ENCODE measurements around the gene BCAR3.
"Not testable (repeated sequence)": the region's sequence is repeated elsewhere in the genome, so short reads cannot be mapped to it uniquely, and the experiment has no call there.

The BCAR3 gene

GRCh38 chr1:93667642-93668041, 14.0 kb downstream of the BCAR3 start:
- FAIRE-seq = no peak

GRCh38 chr1:93666613-93667384, 14.8 kb downstream of the BCAR3 start:
- FAIRE-seq = no peak

GRCh38 chr1:93665015-93665414, 16.6 kb downstream of the BCAR3 start:
- no peak for FAIRE-seq

GRCh38 chr1:93663208-93663614, 18.4 kb downstream of the BCAR3 start:
- FAIRE-seq = no peak

GRCh38 chr1:93662481-93663207, 19.0 kb downstream of the BCAR3 start:
- no peak for FAIRE-seq

- no peak for FAIRE-seq
Observed at GRCh38 chr1:93661829-93662474, 19.7 kb downstream of the BCAR3 start.

GRCh38 chr1:93661341-93661740, 20.3 kb downstream of the BCAR3 start:
- not testable (repeated sequence) for FAIRE-seq

GRCh38 chr1:93659822-93660503, 21.7 kb downstream of the BCAR3 start:
- no peak for FAIRE-seq

GRCh38 chr1:93658188-93658587, 23.4 kb downstream of the BCAR3 start:
- FAIRE-seq = no peak

- no peak for FAIRE-seq
Observed at GRCh38 chr1:93656491-93656890, 25.1 kb downstream of the BCAR3 start.

GRCh38 chr1:93653656-93654055, 28.0 kb downstream of the BCAR3 start:
- no peak for FAIRE-seq

- FAIRE-seq = no peak
Observed at GRCh38 chr1:93652323-93652949, 29.2 kb downstream of the BCAR3 start.

- FAIRE-seq = no peak
Observed at GRCh38 chr1:93651695-93652094, 29.9 kb downstream of the BCAR3 start.

- FAIRE-seq = not testable (repeated sequence)
Observed at GRCh38 chr1:93650159-93650558, 31.5 kb downstream of the BCAR3 start.

GRCh38 chr1:93649231-93649630, 32.4 kb downstream of the BCAR3 start:
- no peak for FAIRE-seq

- FAIRE-seq = no peak
Observed at GRCh38 chr1:93648656-93649055, 33.0 kb downstream of the BCAR3 start.

- FAIRE-seq = no peak
Observed at GRCh38 chr1:93641527-93641926, 40.1 kb downstream of the BCAR3 start.

GRCh38 chr1:93640656-93641440, 40.8 kb downstream of the BCAR3 start:
- no peak for FAIRE-seq

- FAIRE-seq = no peak
Observed at GRCh38 chr1:93638981-93639380, 42.7 kb downstream of the BCAR3 start.

GRCh38 chr1:93638307-93638847, 43.3 kb downstream of the BCAR3 start:
- no peak for FAIRE-seq

- FAIRE-seq = no peak
Observed at GRCh38 chr1:93636712-93637111, 44.9 kb downstream of the BCAR3 start.

Data from TTC549 (cell line).